HG03520 (cell line): ENCODE data around the gene COL4A2.

Source experiments
- ATAC-seq: cut with Tn5 transposase; IDR thresholded peaks from one replicate; pipeline ENCODE4 v1.9.1; 2021; ENCODE audit warnings: mild to moderate bottlenecking, moderate library complexity; ENCODE audit not compliant: unreplicated experiment

The COL4A2 gene

GRCh38 chr13:110271313-110271712 lies 35.8 kb upstream of the COL4A2 start:
- no peak for ATAC-seq

- no peak for ATAC-seq
These were observed 34.9 kb upstream of the COL4A2 start for GRCh38 chr13:110272227-110272626.

- no peak for ATAC-seq
These were observed 34.4 kb upstream of the COL4A2 start for GRCh38 chr13:110272651-110273050.

- no peak for ATAC-seq
These were observed 33.8 kb upstream of the COL4A2 start for GRCh38 chr13:110273254-110273653.

GRCh38 chr13:110274687-110275086 lies 32.4 kb upstream of the COL4A2 start:
- ATAC-seq: no peak

GRCh38 chr13:110275931-110276552 lies 31.0 kb upstream of the COL4A2 start:
- ATAC-seq: no peak

GRCh38 chr13:110276553-110276950 lies 30.5 kb upstream of the COL4A2 start:
- no peak for ATAC-seq

GRCh38 chr13:110277357-110277975 lies 29.6 kb upstream of the COL4A2 start:
- no peak for ATAC-seq

- no peak for ATAC-seq
These were observed 28.2 kb upstream of the COL4A2 start for GRCh38 chr13:110278859-110279258.

- no peak for ATAC-seq
These were observed 27.4 kb upstream of the COL4A2 start for GRCh38 chr13:110279684-110280083.

- ATAC-seq: no peak
These were observed 26.8 kb upstream of the COL4A2 start for GRCh38 chr13:110280231-110280813.

GRCh38 chr13:110280985-110281688 lies 25.9 kb upstream of the COL4A2 start:
- no peak for ATAC-seq

- ATAC-seq: no peak
These were observed 25.3 kb upstream of the COL4A2 start for GRCh38 chr13:110281736-110282135.

GRCh38 chr13:110282316-110282841 lies 24.7 kb upstream of the COL4A2 start:
- no peak for ATAC-seq

- no peak for ATAC-seq
These were observed 23.2 kb upstream of the COL4A2 start for GRCh38 chr13:110283736-110284517.

GRCh38 chr13:110284779-110285484 lies 22.2 kb upstream of the COL4A2 start:
- ATAC-seq: no peak

GRCh38 chr13:110285991-110286832 lies 20.9 kb upstream of the COL4A2 start:
- ATAC-seq: no peak

GRCh38 chr13:110286833-110287819 lies 20.0 kb upstream of the COL4A2 start:
- ATAC-seq: no peak
